Measurements from ENCODE around the gene KLHL13. TPM values are rescaled to one million over a fixed set of nuclear protein-coding genes. Genes with fewer than 3 reads are reported as not detected.
"Not testable (repeated sequence)": the region's sequence is repeated elsewhere in the genome, so short reads cannot be mapped to it uniquely, and the experiment has no call there.

Gene KLHL13
- total RNA-seq, 1 donor from 2014 or later, result not detected

- no peaks in the 10 kb centered on the region for H3K27me3 Mint-ChIP-seq
- ChIA-PET CTCF (no interaction called here), POLR2A (no interaction called here)
- H3K36me3 Mint-ChIP-seq (ENCODE audit: low read depth), result no peaks in the 10 kb centered on the region
- H3K4me3 Mint-ChIP-seq, result no peak overlapping the region
- TF ChIP-seq CTCF (IDR thresholded peaks at IDR 0.05), result no peak
- H3K9me3 Mint-ChIP-seq, result no peaks in the 10 kb centered on the region
- intact Hi-C loops (cut with micrococcal nuclease), result no loop called here
- no peaks in the 10 kb centered on the region for H3K4me1 Mint-ChIP-seq
- H3K27ac Mint-ChIP-seq, result no peak overlapping the region
- ATAC-seq (ENCODE audit: low read depth), result no peak
- no peak for DNase-seq
Measured at GRCh38 chrX:117969782-117970181, 146.8 kb downstream of the KLHL13 start.

- H3K36me3 Mint-ChIP-seq (ENCODE audit: low read depth), result no peaks in the 10 kb centered on the region
- H3K4me1 Mint-ChIP-seq, result no peaks in the 10 kb centered on the region
- DNase-seq, result no peak
- no peak for TF ChIP-seq CTCF (IDR thresholded peaks at IDR 0.05)
- no peaks in the 10 kb centered on the region for H3K27me3 Mint-ChIP-seq
- H3K27ac Mint-ChIP-seq, result no peak overlapping the region
- ChIA-PET CTCF (no interaction called here), POLR2A (no interaction called here)
- intact Hi-C loops (cut with micrococcal nuclease), result no loop called here
- H3K9me3 Mint-ChIP-seq, result no peaks in the 10 kb centered on the region
- ATAC-seq (ENCODE audit: low read depth), result no peak
- no peak overlapping the region for H3K4me3 Mint-ChIP-seq
Measured at GRCh38 chrX:117969328-117969727, 147.3 kb downstream of the KLHL13 start.

- no peak for TF ChIP-seq CTCF (IDR thresholded peaks at IDR 0.05)
- ChIA-PET POLR2A (no interaction called here), CTCF (no interaction called here)
- no peaks in the 10 kb centered on the region for H3K9me3 Mint-ChIP-seq
- ATAC-seq (ENCODE audit: low read depth), result no peak
- H3K36me3 Mint-ChIP-seq (ENCODE audit: low read depth), result no peaks in the 10 kb centered on the region
- intact Hi-C loops (cut with micrococcal nuclease), result no loop called here
- no peak overlapping the region for H3K27ac Mint-ChIP-seq
- no peak for DNase-seq
- no peaks in the 10 kb centered on the region for H3K27me3 Mint-ChIP-seq
- no peak overlapping the region for H3K4me3 Mint-ChIP-seq
- no peaks in the 10 kb centered on the region for H3K4me1 Mint-ChIP-seq
Measured at GRCh38 chrX:117959045-117959444, 157.6 kb downstream of the KLHL13 start.

DNA sequence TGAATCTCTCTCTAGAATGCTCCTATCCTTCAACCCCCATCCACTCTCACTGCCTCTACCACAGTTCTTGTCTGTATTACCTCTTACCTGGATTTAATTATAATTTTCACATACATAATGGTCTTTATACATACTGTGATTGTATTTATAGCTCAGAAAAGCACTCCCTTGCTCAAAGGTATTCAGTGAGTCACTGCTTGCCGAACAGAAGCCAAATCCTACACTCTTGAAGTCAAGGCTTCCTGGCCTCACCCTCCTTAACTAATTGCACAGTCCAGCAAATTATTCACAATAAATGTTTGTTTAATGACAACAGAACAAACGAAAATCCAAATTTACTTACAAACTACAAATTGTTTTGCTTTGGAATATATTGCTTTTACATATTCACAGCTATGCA, 159.5 kb downstream of the KLHL13 start:
- no peak for ATAC-seq (ENCODE audit: low read depth)
- Mint-ChIP-seq H3K27me3 (no peaks in the 10 kb centered on the region), H3K27ac (no peak overlapping the region), H3K4me1 (no peaks in the 10 kb centered on the region), H3K4me3 (no peak overlapping the region), H3K9me3 (no peaks in the 10 kb centered on the region), H3K36me3 (ENCODE audit: low read depth) (no peaks in the 10 kb centered on the region)
- POLR2A ChIA-PET, result no interaction called here
- intact Hi-C loops (cut with micrococcal nuclease), result no loop called here
- no peak for DNase-seq
- TF ChIP-seq CTCF (IDR thresholded peaks at IDR 0.05), result no peak
- CTCF ChIA-PET, result no interaction called here

DNA sequence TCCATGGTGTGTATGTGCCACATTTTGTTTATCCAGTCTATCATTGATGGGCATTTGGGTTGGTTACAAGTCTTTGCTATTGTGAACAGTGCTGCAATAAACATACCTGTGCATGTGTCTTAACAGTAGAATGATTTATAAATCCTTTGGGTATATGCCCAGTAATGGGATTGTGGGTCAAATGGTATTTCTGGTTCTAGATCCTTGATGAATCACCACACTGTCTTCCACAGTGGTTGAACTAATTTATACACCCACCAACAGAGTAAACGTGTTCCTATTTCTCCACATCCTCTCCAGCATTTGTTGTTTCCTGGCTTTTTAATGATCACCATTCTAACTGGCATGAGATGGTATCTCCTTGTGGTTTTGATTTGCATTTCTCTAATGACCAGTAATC, 177.3 kb downstream of the KLHL13 start:
- H3K9me3 Mint-ChIP-seq; ATAC-seq (ENCODE audit: low read depth); H3K27ac Mint-ChIP-seq; CTCF ChIA-PET; H3K4me1 Mint-ChIP-seq; H3K4me3 Mint-ChIP-seq; H3K27me3 Mint-ChIP-seq; POLR2A ChIA-PET; intact Hi-C loops (cut with micrococcal nuclease); H3K36me3 Mint-ChIP-seq (ENCODE audit: low read depth); DNase-seq: not testable (repeated sequence)

DNA sequence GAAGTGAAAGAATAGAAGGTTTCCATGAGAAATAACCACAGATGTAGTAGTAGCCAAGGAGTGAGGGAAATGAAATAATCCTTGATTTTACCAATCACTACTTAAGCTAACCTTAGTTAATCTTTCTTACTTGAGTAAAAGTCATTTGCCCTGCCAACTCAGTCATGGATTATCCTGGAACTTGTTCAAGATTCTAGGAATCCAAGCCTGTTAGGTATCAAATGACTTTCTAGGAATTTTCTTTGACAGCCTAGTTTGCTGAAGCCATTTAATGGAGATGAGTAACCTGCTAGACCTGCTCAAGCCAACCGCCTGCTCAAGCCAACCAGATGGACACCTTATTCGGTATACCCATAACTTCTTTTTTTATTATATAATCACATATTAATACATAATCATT, 180.5 kb downstream of the KLHL13 start:
- no peaks in the 10 kb centered on the region for H3K36me3 Mint-ChIP-seq (ENCODE audit: low read depth)
- ATAC-seq (ENCODE audit: low read depth) (no peak), DNase-seq (no peak)
- no peaks in the 10 kb centered on the region for H3K27me3 Mint-ChIP-seq
- CTCF ChIA-PET, result no interaction called here
- H3K27ac Mint-ChIP-seq, result no peak overlapping the region
- intact Hi-C loops (cut with micrococcal nuclease), result no loop called here
- no peaks in the 10 kb centered on the region for H3K9me3 Mint-ChIP-seq
- no peaks in the 10 kb centered on the region for H3K4me1 Mint-ChIP-seq
- no peak overlapping the region for H3K4me3 Mint-ChIP-seq
- POLR2A ChIA-PET, result no interaction called here
- no peak for TF ChIP-seq CTCF (IDR thresholded peaks at IDR 0.05)

DNA sequence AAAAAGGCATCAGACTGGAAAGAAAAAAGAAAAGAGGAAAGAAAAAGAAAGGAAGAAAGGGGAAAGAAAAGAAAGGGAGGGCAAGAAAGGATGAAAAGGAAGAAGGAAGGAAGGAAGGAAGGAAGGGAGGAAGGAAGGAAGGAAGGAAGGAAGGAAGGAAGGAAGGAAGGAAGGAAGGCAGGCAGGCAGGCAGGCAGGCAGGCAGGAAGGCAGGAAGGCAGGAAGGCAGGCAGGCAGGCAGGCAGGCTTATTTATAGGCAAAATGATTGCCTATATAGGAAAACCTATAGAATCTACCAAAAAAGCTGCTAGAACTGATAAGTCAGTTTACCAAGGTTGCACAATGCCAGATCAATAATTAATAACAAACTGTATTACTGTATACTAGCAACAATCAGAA, 186.5 kb downstream of the KLHL13 start:
- H3K9me3 Mint-ChIP-seq; H3K27me3 Mint-ChIP-seq; H3K36me3 Mint-ChIP-seq (ENCODE audit: low read depth); POLR2A ChIA-PET; H3K27ac Mint-ChIP-seq; intact Hi-C loops (cut with micrococcal nuclease); CTCF ChIA-PET; H3K4me1 Mint-ChIP-seq; H3K4me3 Mint-ChIP-seq; DNase-seq; ATAC-seq (ENCODE audit: low read depth): not testable (repeated sequence)
